Endothelial cell (in vitro differentiated cells): ENCODE data around the gene ADCY5. TPM values are rescaled to one million over a fixed set of nuclear protein-coding genes. Genes with fewer than 3 reads are reported as not detected.

Experiments used
- DNase-seq: peaks from one replicate; pipeline ENCODE4 v3.0.0; 2021; ENCODE audit warnings: low spot score
- H3K27ac Mint-ChIP-seq: one replicate; pipeline ENCODE4 v1.8.0; 2021; ENCODE audit warnings: mixed read lengths, inconsistent platforms; ENCODE audit not compliant: unreplicated experiment
- H3K27me3 Mint-ChIP-seq: one replicate; pipeline ENCODE4 v1.8.0; 2021; ENCODE audit warnings: mild to moderate bottlenecking, moderate library complexity, mixed read lengths, inconsistent platforms; ENCODE audit not compliant: unreplicated experiment
- H3K36me3 Mint-ChIP-seq: one replicate; pipeline ENCODE4 v1.8.0; 2021; ENCODE audit warnings: mild to moderate bottlenecking, low read depth, mixed read lengths, inconsistent platforms; ENCODE audit not compliant: unreplicated experiment
- H3K4me1 Mint-ChIP-seq: one replicate; pipeline ENCODE4 v1.8.0; 2021; ENCODE audit warnings: mild to moderate bottlenecking, mixed read lengths, inconsistent platforms; ENCODE audit not compliant: unreplicated experiment
- H3K4me3 Mint-ChIP-seq: one replicate; pipeline ENCODE4 v1.8.0; 2021; ENCODE audit warnings: mild to moderate bottlenecking, mixed read lengths, inconsistent platforms; ENCODE audit not compliant: unreplicated experiment
- H3K9me3 Mint-ChIP-seq: one replicate; pipeline ENCODE4 v1.8.0; 2021; ENCODE audit warnings: mixed read lengths, inconsistent platforms; ENCODE audit not compliant: unreplicated experiment
- total RNA-seq: library from RNA; stranded (reverse); fragmentation: NEBNext Ultra II Directional; extraction: Animal tissue kit (Norgen Biotek cat#: 25700); gene quantifications from one replicate; pipeline ENCODE4 v1.2.1, GENCODE V29; 2021; ENCODE audit not compliant: unreplicated experiment
- TF ChIP-seq, protein P1 (sequence below): fragments of 200-600 bp; sonication (generic); IDR thresholded peaks from one replicate; pipeline ENCODE4 v1.5.0; 2021; ENCODE audit warnings: antibody characterized with exemption; ENCODE audit not compliant: unreplicated experiment

ADCY5 gene
- total RNA-seq, 1 donor from 2014 or later, result 1.0 TPM

- no peak overlapping the region for H3K27ac Mint-ChIP-seq
- no peak overlapping the region for H3K4me3 Mint-ChIP-seq
- H3K4me1 Mint-ChIP-seq, result peaks cover 4% of the 10 kb centered on the region
- no peak for DNase-seq
- TF ChIP-seq, protein P1, sequence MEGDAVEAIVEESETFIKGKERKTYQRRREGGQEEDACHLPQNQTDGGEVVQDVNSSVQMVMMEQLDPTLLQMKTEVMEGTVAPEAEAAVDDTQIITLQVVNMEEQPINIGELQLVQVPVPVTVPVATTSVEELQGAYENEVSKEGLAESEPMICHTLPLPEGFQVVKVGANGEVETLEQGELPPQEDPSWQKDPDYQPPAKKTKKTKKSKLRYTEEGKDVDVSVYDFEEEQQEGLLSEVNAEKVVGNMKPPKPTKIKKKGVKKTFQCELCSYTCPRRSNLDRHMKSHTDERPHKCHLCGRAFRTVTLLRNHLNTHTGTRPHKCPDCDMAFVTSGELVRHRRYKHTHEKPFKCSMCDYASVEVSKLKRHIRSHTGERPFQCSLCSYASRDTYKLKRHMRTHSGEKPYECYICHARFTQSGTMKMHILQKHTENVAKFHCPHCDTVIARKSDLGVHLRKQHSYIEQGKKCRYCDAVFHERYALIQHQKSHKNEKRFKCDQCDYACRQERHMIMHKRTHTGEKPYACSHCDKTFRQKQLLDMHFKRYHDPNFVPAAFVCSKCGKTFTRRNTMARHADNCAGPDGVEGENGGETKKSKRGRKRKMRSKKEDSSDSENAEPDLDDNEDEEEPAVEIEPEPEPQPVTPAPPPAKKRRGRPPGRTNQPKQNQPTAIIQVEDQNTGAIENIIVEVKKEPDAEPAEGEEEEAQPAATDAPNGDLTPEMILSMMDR, result no peak
- peaks cover 13% of the 10 kb centered on the region for H3K27me3 Mint-ChIP-seq
- H3K9me3 Mint-ChIP-seq, result no peaks in the 10 kb centered on the region
- H3K36me3 Mint-ChIP-seq, result no peaks in the 10 kb centered on the region
These were observed 131.2 kb downstream of the ADCY5 start for GRCh38 chr3:123317716-123318115.

- Mint-ChIP-seq H3K4me3 (no peak overlapping the region), H3K9me3 (no peaks in the 10 kb centered on the region), H3K27ac (no peak overlapping the region), H3K4me1 (peaks cover 12% of the 10 kb centered on the region), H3K36me3 (no peaks in the 10 kb centered on the region), H3K27me3 (peaks cover 14% of the 10 kb centered on the region)
- TF ChIP-seq, protein P1, result no peak
- no peak for DNase-seq
These were observed 133.7 kb downstream of the ADCY5 start for GRCh38 chr3:123315271-123315595.

DNA sequence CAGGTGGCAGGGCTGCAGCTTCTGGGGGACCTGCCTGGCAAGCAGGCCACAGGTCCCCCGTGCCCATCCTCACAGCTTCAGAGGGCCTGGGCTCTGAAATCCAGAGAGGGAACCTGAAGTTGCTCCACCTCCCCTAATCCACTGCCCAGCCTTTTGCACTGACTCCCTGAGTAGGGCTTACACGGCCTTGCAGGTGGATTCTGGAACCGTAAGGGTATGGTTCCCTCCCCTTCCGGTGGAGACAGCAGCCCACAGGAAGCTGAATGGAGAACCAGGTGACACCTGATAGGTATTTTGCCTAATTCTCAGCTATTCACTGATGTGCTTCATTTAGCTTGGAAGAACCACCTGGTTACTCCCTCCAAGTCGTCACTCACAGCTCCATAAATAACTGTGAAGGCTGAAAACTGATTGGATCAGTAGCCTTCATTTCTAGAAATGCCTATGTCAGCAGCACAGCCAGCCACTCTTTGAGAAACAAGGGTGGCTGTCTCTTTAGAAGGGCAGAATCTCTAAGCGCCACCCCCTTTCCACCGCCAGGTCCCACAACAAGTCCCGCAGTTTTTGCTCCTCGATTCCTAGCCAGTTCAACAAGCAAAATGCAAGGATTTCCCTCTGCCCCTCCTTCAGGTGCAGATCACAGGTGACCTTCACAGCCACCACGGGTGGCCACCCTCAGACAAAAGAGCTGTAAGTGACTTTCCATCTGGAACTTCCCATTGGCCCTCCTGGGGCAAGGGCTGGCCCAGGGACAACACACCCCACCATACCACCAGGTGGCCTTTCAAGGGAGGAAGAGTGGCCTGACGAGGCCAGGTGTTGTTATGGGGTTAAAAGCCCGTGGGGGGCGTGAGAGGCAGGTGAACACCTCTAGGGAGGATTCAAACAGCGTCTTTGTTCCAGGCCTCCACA, 134.3 kb downstream of the ADCY5 start:
- Mint-ChIP-seq H3K4me3 (no peak overlapping the region), H3K27ac (no peak overlapping the region), H3K9me3 (no peaks in the 10 kb centered on the region), H3K27me3 (peaks cover 14% of the 10 kb centered on the region), H3K4me1 (peaks cover 12% of the 10 kb centered on the region), H3K36me3 (no peaks in the 10 kb centered on the region)
- TF ChIP-seq, protein P1, result no peak
- no peak for DNase-seq

GRCh38 chr3:123313889-123314288, 135.0 kb downstream of the ADCY5 start:
- H3K36me3 Mint-ChIP-seq, result no peaks in the 10 kb centered on the region
- H3K9me3 Mint-ChIP-seq, result no peaks in the 10 kb centered on the region
- no peak overlapping the region for H3K4me3 Mint-ChIP-seq
- peaks cover 14% of the 10 kb centered on the region for H3K27me3 Mint-ChIP-seq
- TF ChIP-seq, protein P1, result no peak
- peaks cover 12% of the 10 kb centered on the region for H3K4me1 Mint-ChIP-seq
- no peak overlapping the region for H3K27ac Mint-ChIP-seq
- DNase-seq, result no peak
